Measurements from ENCODE around the gene UBE4B. TPM values are rescaled to one million over a fixed set of nuclear protein-coding genes. Genes with fewer than 3 reads are reported as not detected.
"Not testable (repeated sequence)": the region's sequence is repeated elsewhere in the genome, so short reads cannot be mapped to it uniquely, and the experiment has no call there.

Gene UBE4B
- total and polyA plus RNA-seq, 7 donors = 28.8 to 90.9 (median 48.5) TPM

DNA sequence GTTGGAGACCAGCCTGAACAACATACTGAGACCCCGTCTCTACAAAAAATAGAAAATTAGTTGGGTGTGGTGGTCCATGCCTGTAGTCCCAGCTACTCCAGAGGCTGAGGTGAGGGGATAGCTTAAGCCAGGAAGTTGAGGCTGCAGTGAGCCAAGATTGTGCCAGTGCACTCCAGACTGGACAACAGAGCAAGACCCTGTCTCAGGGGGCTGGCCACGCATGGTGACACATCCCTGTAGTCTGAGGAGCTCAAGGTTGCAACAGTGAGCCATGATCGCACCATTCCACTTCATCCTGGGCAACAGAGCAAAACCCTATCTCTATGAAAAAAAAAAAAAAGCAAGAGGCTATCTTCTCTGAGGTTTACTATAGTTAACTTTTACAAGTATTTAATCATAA lies 12.7 kb upstream of the UBE4B start:
- TF ChIP-seq, protein P1, sequence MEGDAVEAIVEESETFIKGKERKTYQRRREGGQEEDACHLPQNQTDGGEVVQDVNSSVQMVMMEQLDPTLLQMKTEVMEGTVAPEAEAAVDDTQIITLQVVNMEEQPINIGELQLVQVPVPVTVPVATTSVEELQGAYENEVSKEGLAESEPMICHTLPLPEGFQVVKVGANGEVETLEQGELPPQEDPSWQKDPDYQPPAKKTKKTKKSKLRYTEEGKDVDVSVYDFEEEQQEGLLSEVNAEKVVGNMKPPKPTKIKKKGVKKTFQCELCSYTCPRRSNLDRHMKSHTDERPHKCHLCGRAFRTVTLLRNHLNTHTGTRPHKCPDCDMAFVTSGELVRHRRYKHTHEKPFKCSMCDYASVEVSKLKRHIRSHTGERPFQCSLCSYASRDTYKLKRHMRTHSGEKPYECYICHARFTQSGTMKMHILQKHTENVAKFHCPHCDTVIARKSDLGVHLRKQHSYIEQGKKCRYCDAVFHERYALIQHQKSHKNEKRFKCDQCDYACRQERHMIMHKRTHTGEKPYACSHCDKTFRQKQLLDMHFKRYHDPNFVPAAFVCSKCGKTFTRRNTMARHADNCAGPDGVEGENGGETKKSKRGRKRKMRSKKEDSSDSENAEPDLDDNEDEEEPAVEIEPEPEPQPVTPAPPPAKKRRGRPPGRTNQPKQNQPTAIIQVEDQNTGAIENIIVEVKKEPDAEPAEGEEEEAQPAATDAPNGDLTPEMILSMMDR (IDR thresholded peaks at IDR 0.05) = no peak
- ATAC-seq (no peak), DNase-seq (no peak)
- WGBS, 3 donors = 74 to 88% (median 79%) methylated on average over 3 of the region's 3 CpGs
- Histone ChIP-seq H3K4me3 (no peak overlapping the region), H3K9me3 (no peaks in the 10 kb centered on the region), H3K27me3 (ENCODE audit: insufficient read depth in 3 of 3, low read length in 2 of 3) (no peaks in the 10 kb centered on the region), H3K27ac (no peak overlapping the region), H3K36me3 (ENCODE audit: insufficient read depth in 1 of 2, low read depth in 1 of 2) (no peaks in the 10 kb centered on the region), H3K4me1 (no peaks in the 10 kb centered on the region)
- intact Hi-C loops (cut with DNase I) = no loop called here

DNA sequence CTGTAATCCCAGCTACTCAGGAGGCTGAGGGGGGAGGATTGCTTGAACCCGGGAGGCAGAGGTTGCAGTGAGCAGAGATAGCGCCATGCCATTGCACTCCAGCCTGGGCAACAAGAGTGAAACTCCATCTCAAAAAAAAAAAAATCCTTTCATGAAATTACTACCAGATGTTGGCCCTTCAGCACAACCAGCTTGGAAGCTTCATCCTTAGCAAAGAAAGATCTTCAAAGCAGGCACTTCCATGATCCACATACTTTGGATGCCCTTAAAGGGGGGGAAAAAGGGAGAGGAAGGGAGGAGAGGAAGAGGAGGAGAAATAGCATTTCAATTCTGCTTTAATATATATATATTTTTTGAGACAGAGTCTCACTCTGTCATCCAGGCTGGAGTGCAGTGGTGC lies 12.1 kb upstream of the UBE4B start:
- H3K4me1 ChIP-seq; H3K36me3 ChIP-seq (ENCODE audit: insufficient read depth in 1 of 2, low read depth in 1 of 2); H3K27ac ChIP-seq; H3K9me3 ChIP-seq; DNase-seq; intact Hi-C loops (cut with DNase I); ATAC-seq; H3K27me3 ChIP-seq (ENCODE audit: insufficient read depth in 3 of 3, low read length in 2 of 3); H3K4me3 ChIP-seq: not testable (repeated sequence)
- WGBS, 3 donors = 31 to 46% (median 41%) methylated on average over 2 of the region's 2 CpGs

DNA sequence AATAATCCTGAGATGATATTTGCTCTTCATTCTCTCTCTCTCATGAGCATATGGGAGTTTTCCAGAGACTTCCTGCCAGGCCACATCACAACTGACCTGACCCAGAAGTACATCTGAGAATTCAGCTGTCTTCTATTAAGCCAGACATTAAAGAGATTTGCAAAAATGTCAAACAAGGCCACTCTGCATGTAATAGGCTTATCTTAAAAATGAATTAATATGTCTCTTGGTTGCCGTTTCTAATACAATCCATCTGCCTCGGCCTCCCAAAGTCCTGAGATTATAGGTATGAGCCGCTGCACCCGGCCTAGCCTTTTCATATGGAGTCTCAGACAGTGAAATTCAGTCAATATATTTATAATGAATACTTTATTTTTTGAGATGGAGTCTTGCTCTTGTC lies 10.8 kb upstream of the UBE4B start:
- H3K36me3 ChIP-seq (ENCODE audit: insufficient read depth in 1 of 2, low read depth in 1 of 2) = not testable (repeated sequence)

DNA sequence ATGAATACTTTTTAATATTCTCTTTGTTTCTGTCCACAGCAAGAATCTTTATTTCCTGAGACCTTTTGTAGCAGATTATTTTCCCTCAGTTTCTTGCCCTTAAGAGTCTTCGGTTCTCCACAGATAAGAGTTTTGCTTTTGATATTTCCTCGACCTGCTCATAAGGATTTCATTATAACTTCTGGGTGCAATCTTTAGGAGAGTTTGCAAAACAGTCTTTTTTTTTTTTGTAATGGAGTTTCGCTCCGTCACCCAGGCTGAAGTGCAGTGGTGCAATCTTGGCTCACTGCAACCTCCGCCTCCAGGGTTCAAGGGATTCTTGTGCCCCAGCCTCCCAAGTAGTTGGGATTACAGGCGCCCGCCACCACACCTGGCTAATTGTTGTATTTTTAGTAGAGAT lies 10.1 kb upstream of the UBE4B start:
- ATAC-seq (no peak), DNase-seq (no peak)
- 89 to 92% (median 92%) methylated on average over 7 of the region's 7 CpGs for WGBS, 3 donors
- no peaks in the 10 kb centered on the region for H3K9me3 ChIP-seq
- H3K4me3 ChIP-seq = no peak overlapping the region
- H3K27me3 ChIP-seq (ENCODE audit: insufficient read depth in 3 of 3, low read length in 2 of 3) = no peaks in the 10 kb centered on the region
- H3K4me1 ChIP-seq = no peaks in the 10 kb centered on the region
- H3K36me3 ChIP-seq (ENCODE audit: insufficient read depth in 1 of 2, low read depth in 1 of 2) = no peaks in the 10 kb centered on the region
- intact Hi-C loops (cut with DNase I) = no loop called here
- TF ChIP-seq, protein P1 (IDR thresholded peaks at IDR 0.05) = no peak
- no peak overlapping the region for H3K27ac ChIP-seq

More for the DNA sequence above, 10.8 kb upstream of the UBE4B start:
- H3K4me3 ChIP-seq; H3K4me1 ChIP-seq; H3K27me3 ChIP-seq (ENCODE audit: insufficient read depth in 3 of 3, low read length in 2 of 3); DNase-seq; H3K27ac ChIP-seq; ATAC-seq; intact Hi-C loops (cut with DNase I); H3K9me3 ChIP-seq: not testable (repeated sequence)
- WGBS, 3 donors = 73 to 78% (median 74%) methylated on average over 4 of the region's 4 CpGs

DNA sequence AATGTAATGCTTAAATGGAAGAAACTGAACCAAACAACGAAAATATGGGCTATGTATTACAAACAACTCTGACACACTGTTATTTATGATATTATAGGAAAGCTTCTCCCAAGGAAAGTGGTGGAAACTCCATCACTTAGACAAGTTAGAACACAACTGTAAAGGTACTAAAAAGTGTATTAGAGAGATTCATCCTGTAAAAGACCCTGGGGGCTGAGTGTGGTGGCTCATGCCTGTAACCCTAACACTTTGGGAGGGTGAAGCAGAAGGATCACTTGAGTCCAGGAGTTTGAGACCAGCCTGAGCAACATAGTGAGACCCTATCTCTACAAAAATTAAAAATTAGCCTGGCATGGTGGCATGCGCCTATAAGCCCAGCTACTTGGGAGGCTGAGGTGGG lies 7.4 kb upstream of the UBE4B start:
- no peak for DNase-seq

More for the DNA sequence above, 7.4 kb upstream of the UBE4B start:
- TF ChIP-seq, protein P1 (IDR thresholded peaks at IDR 0.05) = no peak
- no peak for ATAC-seq
- Histone ChIP-seq H3K36me3 (ENCODE audit: insufficient read depth in 1 of 2, low read depth in 1 of 2) (no peaks in the 10 kb centered on the region), H3K27ac (no peak overlapping the region), H3K4me3 (no peak overlapping the region), H3K9me3 (no peaks in the 10 kb centered on the region), H3K4me1 (no peaks in the 10 kb centered on the region), H3K27me3 (ENCODE audit: insufficient read depth in 3 of 3, low read length in 2 of 3) (no peaks in the 10 kb centered on the region)
- 74 to 77% (median 75%) methylated on average over 2 of the region's 2 CpGs for WGBS, 3 donors
- intact Hi-C loops (cut with DNase I) = loop anchor here in 1 of 2 donors (5.0 kb wide), 1 partner anchor 63 kb away; no protein-coding TSS in a partner anchor
